GM21390 (cell line): ENCODE measurements around the gene HLF.

ENCODE experiments used
- ATAC-seq: cut with Tn5 transposase; IDR thresholded peaks from one replicate; pipeline ENCODE4 v1.9.1; 2021; ENCODE audit not compliant: unreplicated experiment

The HLF gene

GRCh38 chr17:55351226-55351625 is 86.5 kb downstream of the HLF start:
- ATAC-seq = no peak

- ATAC-seq = no peak
Measured at GRCh38 chr17:55354010-55354409, 89.2 kb downstream of the HLF start.

GRCh38 chr17:55354941-55355340 is 90.2 kb downstream of the HLF start:
- no peak for ATAC-seq

GRCh38 chr17:55356434-55357328 is 91.9 kb downstream of the HLF start:
- ATAC-seq = peak; percentile 95

- ATAC-seq = no peak
Measured at GRCh38 chr17:55360971-55361370, 96.2 kb downstream of the HLF start.

- no peak for ATAC-seq
Measured at GRCh38 chr17:55363033-55363432, 98.3 kb downstream of the HLF start.

GRCh38 chr17:55366020-55366481 is 101.3 kb downstream of the HLF start:
- no peak for ATAC-seq

- no peak for ATAC-seq
Measured at GRCh38 chr17:55368706-55369105, 103.9 kb downstream of the HLF start.
